CD14-positive monocyte (primary cell): Measurements from ENCODE around the gene MORC3. TPM values are rescaled to one million over a fixed set of nuclear protein-coding genes. Genes with fewer than 3 reads are reported as not detected.
A peak's percentile ranks its signal among the peaks of the same experiment; 100 is the strongest.
"Not testable (repeated sequence)": the region's sequence is repeated elsewhere in the genome, so short reads cannot be mapped to it uniquely, and the experiment has no call there.

Experiments used
- DNase-seq, 3 donors: peaks; one replicate each; pipeline ENCODE4 v3.0.0-alpha.2; 2011 to 2022
- H2AFZ ChIP-seq: 2 replicates; pipeline ENCODE4 v1.6.0; 2012; ENCODE audit warnings: mild to moderate bottlenecking, low read depth, low read length, inconsistent platforms; ENCODE audit not compliant: insufficient read depth, poor library complexity, severe bottlenecking
- H3K27ac ChIP-seq, 2 donors: 1 replicate in 1 of 2; 2 replicates in 1 of 2; pipeline ENCODE4 v1.5.1; 2012 to 2013; ENCODE audit warnings: low read length in 2 of 2, control low read depth in 1 of 2, inconsistent platforms in 1 of 2, low read depth in 1 of 2, mild to moderate bottlenecking in 1 of 2
- H3K27me3 ChIP-seq, 2 donors: one replicate each; pipeline versions ENCODE4 v1.6.0 to v1.6.1; 2011 to 2013; ENCODE audit warnings: low read length in 2 of 2; ENCODE audit not compliant: control insufficient read depth in 2 of 2, insufficient read depth in 2 of 2
- H3K36me3 ChIP-seq, 2 donors: replicated peaks in 1 of 2; 1 replicate in 1 of 2; 2 replicates in 1 of 2; pipeline versions ENCODE4 v1.5.1 to v1.6.1; 2012 to 2013; ENCODE audit warnings: low read length in 2 of 2, control low read depth in 1 of 2, inconsistent platforms in 1 of 2, mild to moderate bottlenecking in 1 of 2; ENCODE audit not compliant: insufficient read depth in 2 of 2, control insufficient read depth in 1 of 2
- H3K4me1 ChIP-seq, 2 donors: 1 replicate in 1 of 2; 2 replicates in 1 of 2; pipeline versions ENCODE4 v1.5.1 to v1.6.1; 2012 to 2013; ENCODE audit warnings: low read length in 2 of 2, control low read depth in 1 of 2, inconsistent platforms in 1 of 2, mild to moderate bottlenecking in 1 of 2, moderate library complexity in 1 of 2; ENCODE audit not compliant: insufficient read depth in 2 of 2, control insufficient read depth in 1 of 2
- H3K4me2 ChIP-seq: replicated peaks from 2 replicates; pipeline ENCODE3; 2012; ENCODE audit warnings: low read length, moderate library complexity, mild to moderate bottlenecking; ENCODE audit not compliant: poor library complexity, severe bottlenecking; ENCODE audit errors: extremely low read depth
- H3K4me3 ChIP-seq, 3 experiments: fragments of 200-600 bp in 1 of 3; sonication (generic) in 1 of 3; replicated peaks in 1 of 3; 1 replicate in 2 of 3; 2 replicates in 1 of 3; pipeline ENCODE4 v1.5.1; 2011 to 2013; ENCODE audit warnings: low read length in 3 of 3, mild to moderate bottlenecking in 3 of 3, control low read depth in 2 of 3, low read depth in 2 of 3, inconsistent platforms in 1 of 3, moderate library complexity in 1 of 3
- H3K79me2 ChIP-seq: 2 replicates; pipeline ENCODE4 v1.6.0; 2012; ENCODE audit warnings: mild to moderate bottlenecking, control low read depth, inconsistent platforms, low read length, moderate library complexity; ENCODE audit not compliant: insufficient read depth
- H3K9ac ChIP-seq: 2 replicates; pipeline ENCODE4 v1.6.0; 2017; ENCODE audit warnings: low read length, mild to moderate bottlenecking; ENCODE audit not compliant: insufficient read depth, poor library complexity, severe bottlenecking
- H3K9me3 ChIP-seq, 2 donors: replicated peaks in 1 of 2; 1 replicate in 1 of 2; 2 replicates in 1 of 2; pipeline versions ENCODE4 v1.5.1 to v1.6.1; 2012 to 2013; ENCODE audit warnings: low read length in 2 of 2, control low read depth in 1 of 2; ENCODE audit not compliant: control insufficient read depth in 1 of 2, insufficient read depth in 1 of 2
- H4K20me1 ChIP-seq: 2 replicates; pipeline ENCODE4 v1.6.0; 2012; ENCODE audit warnings: mild to moderate bottlenecking, low read length, control low read depth, moderate library complexity; ENCODE audit not compliant: insufficient read depth
- H3K27ac Mint-ChIP-seq, 7 donors: one replicate each; pipeline ENCODE4 v1.8.0; 2020; ENCODE audit warnings: mild to moderate bottlenecking in 7 of 7, mixed read lengths in 7 of 7, moderate library complexity in 6 of 7, inconsistent platforms in 2 of 7
- H3K27me3 Mint-ChIP-seq, 3 donors: one replicate each; pipeline ENCODE4 v1.8.0; 2021 to 2022; ENCODE audit warnings: low read depth in 3 of 3, mild to moderate bottlenecking in 3 of 3, mixed read lengths in 3 of 3, moderate library complexity in 3 of 3, inconsistent platforms in 1 of 3
- H3K36me3 Mint-ChIP-seq, 2 donors: one replicate each; pipeline ENCODE4 v1.8.0; 2020; ENCODE audit warnings: mixed read lengths in 2 of 2, inconsistent platforms in 1 of 2, mild to moderate bottlenecking in 1 of 2
- H3K4me1 Mint-ChIP-seq: one replicate; pipeline ENCODE4 v1.8.0; 2020; ENCODE audit warnings: mild to moderate bottlenecking, mixed read lengths
- H3K4me3 Mint-ChIP-seq, 2 donors: one replicate each; pipeline ENCODE4 v1.8.0; 2020; ENCODE audit warnings: mild to moderate bottlenecking in 2 of 2, mixed read lengths in 2 of 2, moderate library complexity in 1 of 2
- H3K9me3 Mint-ChIP-seq, 7 donors: one replicate each; pipeline ENCODE4 v1.8.0; 2020 to 2022; ENCODE audit warnings: mixed read lengths in 7 of 7, mild to moderate bottlenecking in 6 of 7, moderate library complexity in 6 of 7, inconsistent platforms in 2 of 7
- WGBS: methylation state at CpG from one replicate; pipeline ENCODE4 v1.1.5; 2013; ENCODE audit warnings: missing lambda C conversion rate; ENCODE audit not compliant: insufficient coverage; 5-methylcytosine and 5-hydroxymethylcytosine counted together
- intact Hi-C, 2 donors: fragments of 100-400 bp; cut with micrococcal nuclease; formaldehyde crosslinking; loops; one replicate each; pipeline versions ENCODE4 v1.15.0 to v1.15.1; 2023
- polyA plus RNA-seq, 3 donors: library from polyadenylated mRNA; depleted of rRNA in 1 of 3; unstranded in 2 of 3; stranded (reverse) in 1 of 3; fragments of 300-500 nt in 2 of 3; fragments of >200 nt in 1 of 3; fragmentation: Illumina TruSeq in 2 of 3; gene quantifications; 1 replicate in 2 of 3; 2 replicates in 1 of 3; pipeline ENCODE4 v1.2.3, GENCODE V29; 2012 to 2021
- TF ChIP-seq, protein P1 (sequence below): fragments of 200-600 bp; IDR thresholded peaks from one replicate; pipeline ENCODE4 v1.8.0; 2022; ENCODE audit warnings: antibody characterized with exemption, mild to moderate bottlenecking

The MORC3 gene
- polyA plus RNA-seq, 3 donors: 16.3 to 27.6 (median 25.5) TPM

DNA sequence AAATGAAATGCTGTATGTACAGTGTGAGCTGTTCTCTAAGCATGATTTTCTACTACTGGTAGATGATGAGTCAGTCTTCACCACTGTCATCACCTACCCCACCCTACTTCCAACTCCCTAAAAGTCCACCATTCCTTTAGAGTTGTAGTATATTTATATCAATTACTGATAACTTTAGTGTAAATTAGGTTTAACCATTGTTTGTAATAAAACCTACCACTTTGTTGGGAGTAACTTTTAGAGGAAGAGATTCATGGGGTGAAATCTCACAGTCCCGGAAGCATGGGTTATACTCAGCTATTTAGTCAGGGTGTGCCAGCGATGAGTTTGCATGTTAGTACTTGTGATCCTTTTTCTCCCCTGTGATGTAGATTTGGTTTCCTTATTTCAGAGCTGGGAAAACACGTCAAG is 17.1 kb downstream of the MORC3 start:
- Mint-ChIP-seq H3K4me3 (no peak overlapping the region), H3K27ac (peak overlapping the region in 4 of 7 donors; percentile 52 to 78 (median 70)), H3K9me3 (no peaks in the 10 kb centered on the region), H3K36me3 (peaks cover 71 to 91% of the 10 kb centered on the region in 2 donors), H3K4me1 (peaks cover 1% of the 10 kb centered on the region), H3K27me3 (no peaks in the 10 kb centered on the region)
- H3K36me3 ChIP-seq: peaks cover 79 to 97% of the 10 kb centered on the region in 2 donors
- TF ChIP-seq, protein P1, sequence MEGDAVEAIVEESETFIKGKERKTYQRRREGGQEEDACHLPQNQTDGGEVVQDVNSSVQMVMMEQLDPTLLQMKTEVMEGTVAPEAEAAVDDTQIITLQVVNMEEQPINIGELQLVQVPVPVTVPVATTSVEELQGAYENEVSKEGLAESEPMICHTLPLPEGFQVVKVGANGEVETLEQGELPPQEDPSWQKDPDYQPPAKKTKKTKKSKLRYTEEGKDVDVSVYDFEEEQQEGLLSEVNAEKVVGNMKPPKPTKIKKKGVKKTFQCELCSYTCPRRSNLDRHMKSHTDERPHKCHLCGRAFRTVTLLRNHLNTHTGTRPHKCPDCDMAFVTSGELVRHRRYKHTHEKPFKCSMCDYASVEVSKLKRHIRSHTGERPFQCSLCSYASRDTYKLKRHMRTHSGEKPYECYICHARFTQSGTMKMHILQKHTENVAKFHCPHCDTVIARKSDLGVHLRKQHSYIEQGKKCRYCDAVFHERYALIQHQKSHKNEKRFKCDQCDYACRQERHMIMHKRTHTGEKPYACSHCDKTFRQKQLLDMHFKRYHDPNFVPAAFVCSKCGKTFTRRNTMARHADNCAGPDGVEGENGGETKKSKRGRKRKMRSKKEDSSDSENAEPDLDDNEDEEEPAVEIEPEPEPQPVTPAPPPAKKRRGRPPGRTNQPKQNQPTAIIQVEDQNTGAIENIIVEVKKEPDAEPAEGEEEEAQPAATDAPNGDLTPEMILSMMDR: no peak
- peaks cover 62% of the 10 kb centered on the region for H3K79me2 ChIP-seq
- no peaks in the 10 kb centered on the region for H3K27me3 ChIP-seq
- H3K27ac ChIP-seq: peak overlapping the region in 1 of 2 donors; percentile 5
- DNase-seq: peak in 1 of 3 donors; percentile 18
- no peak overlapping the region for H3K4me3 ChIP-seq
- H3K9ac ChIP-seq: no peak overlapping the region
- intact Hi-C loops: no loop called here
- peaks cover 98% of the 10 kb centered on the region for H4K20me1 ChIP-seq
- no peak overlapping the region for H3K4me2 ChIP-seq
- H3K9me3 ChIP-seq: no peaks in the 10 kb centered on the region
- H2AFZ ChIP-seq: no peak overlapping the region
- WGBS: no CpG with 5 or more reads among the region's 3 CpGs
- H3K4me1 ChIP-seq: no peaks in the 10 kb centered on the region

DNA sequence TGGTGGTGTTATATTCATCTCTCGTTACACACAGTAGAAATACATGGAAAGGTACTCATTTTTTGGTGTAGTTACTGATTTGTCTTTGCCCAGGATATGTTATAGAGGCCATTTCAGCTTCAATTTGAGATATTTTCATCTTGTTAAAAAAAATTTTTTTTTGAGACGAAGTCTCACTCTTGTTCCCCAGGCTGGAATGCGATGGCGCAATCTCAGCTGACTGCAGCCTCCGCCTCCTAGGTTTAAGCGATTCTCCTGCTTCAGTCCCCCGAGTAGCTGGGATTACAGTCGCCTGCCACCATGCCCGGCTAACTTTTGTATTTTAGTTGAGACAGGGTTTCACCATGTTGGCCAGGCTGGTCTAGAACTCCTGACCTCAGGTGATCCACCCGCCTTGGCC is 19.0 kb downstream of the MORC3 start:
- DNase-seq: no peak
- H3K36me3 ChIP-seq: peaks cover 91 to 99% of the 10 kb centered on the region in 2 donors
- Mint-ChIP-seq H3K4me1 (peaks cover 1% of the 10 kb centered on the region), H3K36me3 (peaks cover 68 to 94% of the 10 kb centered on the region in 2 donors), H3K4me3 (no peak overlapping the region), H3K27ac (no peak overlapping the region), H3K27me3 (no peaks in the 10 kb centered on the region), H3K9me3 (no peaks in the 10 kb centered on the region)
- no peak overlapping the region for H3K27ac ChIP-seq
- H3K9me3 ChIP-seq: no peaks in the 10 kb centered on the region
- no peaks in the 10 kb centered on the region for H3K27me3 ChIP-seq
- H4K20me1 ChIP-seq: peaks cover 89% of the 10 kb centered on the region
- TF ChIP-seq, protein P1: no peak
- peaks cover 43% of the 10 kb centered on the region for H3K79me2 ChIP-seq
- H3K4me1 ChIP-seq: no peaks in the 10 kb centered on the region
- no peak overlapping the region for H2AFZ ChIP-seq
- H3K4me3 ChIP-seq: no peak overlapping the region
- intact Hi-C loops: no loop called here
- no peak overlapping the region for H3K4me2 ChIP-seq
- WGBS: 82% methylated on average over 4 of the region's 10 CpGs
- H3K9ac ChIP-seq: no peak overlapping the region

DNA sequence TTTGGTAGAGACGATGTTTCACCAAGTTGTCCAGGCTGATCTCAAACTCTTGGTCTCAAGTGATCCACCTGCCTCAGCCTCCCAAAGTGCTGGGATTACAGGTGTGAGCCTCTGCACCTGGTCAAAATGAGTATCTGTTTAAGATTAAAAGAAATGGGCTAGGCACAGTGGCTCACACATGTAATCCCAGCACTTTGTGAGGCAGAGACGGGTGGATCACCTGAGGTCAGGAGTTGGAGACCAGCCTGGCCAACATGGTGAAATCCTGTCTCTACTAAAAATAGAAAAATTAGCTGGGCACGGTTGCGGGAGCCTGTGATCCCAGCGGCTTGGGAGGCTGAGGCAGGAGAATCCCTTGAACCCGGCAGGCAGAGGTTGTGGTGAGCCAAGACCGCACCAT is 22.6 kb downstream of the MORC3 start:
- H3K4me3 Mint-ChIP-seq, H3K9me3 ChIP-seq, DNase-seq, H3K4me1 Mint-ChIP-seq, intact Hi-C loops, H3K27me3 ChIP-seq, H2AFZ ChIP-seq, H3K27ac ChIP-seq, H3K27me3 Mint-ChIP-seq, H3K4me2 ChIP-seq, H3K9ac ChIP-seq, H3K4me3 ChIP-seq, H3K27ac Mint-ChIP-seq, H3K9me3 Mint-ChIP-seq, H3K4me1 ChIP-seq: not testable (repeated sequence)
- peaks cover 95 to 99% of the 10 kb centered on the region in 2 donors for H3K36me3 ChIP-seq
- H3K36me3 Mint-ChIP-seq: peaks cover 71 to 96% of the 10 kb centered on the region in 2 donors
- 100% methylated on average over 3 of the region's 7 CpGs for WGBS
- H3K79me2 ChIP-seq: peaks cover 19% of the 10 kb centered on the region
- peaks cover 81% of the 10 kb centered on the region for H4K20me1 ChIP-seq
